Sigmoid colon (tissue), 7 donors: ENCODE data around the gene PHACTR3. TPM values are rescaled to one million over a fixed set of nuclear protein-coding genes. Genes with fewer than 3 reads are reported as not detected.

Experiments used
- DNase-seq: peaks from one replicate; pipeline ENCODE4 v3.0.0-alpha.2; 2019
- H3K27ac ChIP-seq, 4 donors: fragments of 200-600 bp; sonication (generic); one replicate each; pipeline ENCODE4 v1.5.1; 2016 to 2019; ENCODE audit warnings: mild to moderate bottlenecking in 1 of 4
- H3K27me3 ChIP-seq, 3 donors: fragments of 200-600 bp; sonication (generic); one replicate each; pipeline ENCODE4 v1.5.1; 2019; ENCODE audit warnings: mild to moderate bottlenecking in 1 of 3
- H3K36me3 ChIP-seq, 4 donors: fragments of 200-600 bp; sonication (generic); one replicate each; pipeline ENCODE4 v1.5.1; 2016 to 2019
- H3K4me1 ChIP-seq, 4 donors: fragments of 200-600 bp; sonication (generic); one replicate each; pipeline ENCODE4 v1.5.1; 2017 to 2019
- H3K4me3 ChIP-seq, 4 donors: fragments of 200-600 bp; sonication (generic); one replicate each; pipeline ENCODE4 v1.5.1; 2017 to 2019; ENCODE audit warnings: mild to moderate bottlenecking in 2 of 4, moderate library complexity in 1 of 4
- H3K9me3 ChIP-seq, 4 donors: fragments of 200-600 bp in 3 of 4; sonication (generic) in 3 of 4; one replicate each; pipeline versions ENCODE4 v1.5.1 to v1.6.1; 2013 to 2019
- CTCF ChIP-seq, 4 experiments: fragments of 450-650 bp in 3 of 4; fragments of 200-600 bp in 1 of 4; IDR thresholded peaks; one replicate each; pipeline ENCODE4 v1.5.1; 2016 to 2019; ENCODE audit warnings: antibody characterized with exemption in 4 of 4, mild to moderate bottlenecking in 3 of 4, moderate library complexity in 2 of 4
- EP300 ChIP-seq, 4 donors: sonication (generic); formaldehyde crosslinking; IDR thresholded peaks; one replicate each; pipeline ENCODE4 v1.6.1; 2017; ENCODE audit warnings: antibody characterized with exemption in 4 of 4
- POLR2A ChIP-seq, 2 donors: fragments of 450-650 bp; IDR thresholded peaks; one replicate each; pipeline ENCODE4 v1.6.1; 2016; ENCODE audit warnings: antibody characterized with exemption in 2 of 2, mild to moderate bottlenecking in 2 of 2, moderate library complexity in 2 of 2
- POLR2AphosphoS5 ChIP-seq, 4 donors: sonication (generic); formaldehyde crosslinking; IDR thresholded peaks; one replicate each; pipeline ENCODE4 v1.6.1; 2017; ENCODE audit warnings: antibody characterized with exemption in 4 of 4
- WGBS, 2 donors: extraction: QIAGEN DNeasy Blood & Tissue Kit; methylation state at CpG; one replicate each; pipeline ENCODE4 v1.1.7; 2013; 5-methylcytosine and 5-hydroxymethylcytosine counted together
- intact Hi-C: fragments of 100-400 bp; cut with DNase I; formaldehyde crosslinking; loops from one replicate; pipeline ENCODE4 v1.15.1; 2023
- polyA plus RNA-seq, 3 donors: library from polyadenylated mRNA; stranded (reverse); fragments of 200-250 nt; gene quantifications; one replicate each; pipeline ENCODE4 v1.2.3, GENCODE V29; 2013
- total RNA-seq, 4 donors: library from RNA; depleted of rRNA; stranded (reverse); fragments of >200 nt; gene quantifications; one replicate each; pipeline ENCODE4 v1.1.0, GENCODE V29; 2016
- donor health status: healthy with polysubstance abuse.
- donor health status: Bipolar disorder and iron deficiency.
- donor health status: healthy.

The PHACTR3 gene
- total and polyA plus RNA-seq, 7 donors: under 0.01 to 1.5 (median 0.81) TPM

GRCh38 chr20:59756241-59756640 is 151.9 kb downstream of the PHACTR3 start:
- Histone ChIP-seq H3K27me3 (peaks cover 0 to 19% (median 17%) of the 10 kb centered on the region in 3 donors), H3K9me3 (no peaks in the 10 kb centered on the region), H3K36me3 (no peaks in the 10 kb centered on the region), H3K4me1 (peaks cover 0 to 20% (median 6%) of the 10 kb centered on the region in 4 donors), H3K27ac (no peak overlapping the region), H3K4me3 (no peak overlapping the region)
- intact Hi-C loops: no loop called here
- DNase-seq: no peak
- TF ChIP-seq EP300 (IDR thresholded peaks at IDR 0.05): no peak
- WGBS, 2 donors: 78 to 79% methylated on average over 18 of the region's 18 CpGs

- Histone ChIP-seq H3K27ac (no peak overlapping the region), H3K36me3 (no peaks in the 10 kb centered on the region), H3K9me3 (no peaks in the 10 kb centered on the region), H3K4me3 (no peak overlapping the region), H3K27me3 (no peaks in the 10 kb centered on the region), H3K4me1 (no peaks in the 10 kb centered on the region)
- 74 to 86% methylated on average over 2 of the region's 2 CpGs for WGBS, 2 donors
- TF ChIP-seq EP300 (IDR thresholded peaks at IDR 0.05): no peak
- TF ChIP-seq POLR2A (IDR thresholded peaks at IDR 0.05): no peak
- no peak for TF ChIP-seq POLR2AphosphoS5 (IDR thresholded peaks at IDR 0.05)
- no peak for TF ChIP-seq CTCF (IDR thresholded peaks at IDR 0.05)
- no peak for DNase-seq
- intact Hi-C loops: no loop called here
Measured at GRCh38 chr20:59764037-59764436, 159.7 kb downstream of the PHACTR3 start.

- no peak for TF ChIP-seq EP300 (IDR thresholded peaks at IDR 0.05)
- no peak for TF ChIP-seq POLR2A (IDR thresholded peaks at IDR 0.05)
- TF ChIP-seq POLR2AphosphoS5 (IDR thresholded peaks at IDR 0.05): no peak
- TF ChIP-seq CTCF (IDR thresholded peaks at IDR 0.05): no peak
- H3K4me3 ChIP-seq: no peak overlapping the region
- no peaks in the 10 kb centered on the region for H3K9me3 ChIP-seq
- no peak for DNase-seq
- no peaks in the 10 kb centered on the region for H3K36me3 ChIP-seq
- H3K27me3 ChIP-seq: no peaks in the 10 kb centered on the region
- no peaks in the 10 kb centered on the region for H3K4me1 ChIP-seq
- intact Hi-C loops: no loop called here
- 62 to 84% methylated on average over 4 of the region's 4 CpGs for WGBS, 2 donors
- H3K27ac ChIP-seq: no peak overlapping the region
Measured at GRCh38 chr20:59765599-59766177, 161.3 kb downstream of the PHACTR3 start.

- no peak for DNase-seq
- no peaks in the 10 kb centered on the region for H3K36me3 ChIP-seq
- H3K27ac ChIP-seq: no peak overlapping the region
- no peaks in the 10 kb centered on the region for H3K9me3 ChIP-seq
- intact Hi-C loops: no loop called here
- peaks cover 0 to 13% (median 10%) of the 10 kb centered on the region in 4 donors for H3K4me1 ChIP-seq
- H3K27me3 ChIP-seq: no peaks in the 10 kb centered on the region
- H3K4me3 ChIP-seq: no peak overlapping the region
- no peak for TF ChIP-seq POLR2A (IDR thresholded peaks at IDR 0.05)
- no peak for TF ChIP-seq POLR2AphosphoS5 (IDR thresholded peaks at IDR 0.05)
- TF ChIP-seq CTCF (IDR thresholded peaks at IDR 0.05): no peak
Measured at GRCh38 chr20:59767656-59768055, 163.3 kb downstream of the PHACTR3 start.

GRCh38 chr20:59770270-59770669 is 165.9 kb downstream of the PHACTR3 start:
- Histone ChIP-seq H3K27me3 (no peaks in the 10 kb centered on the region), H3K9me3 (no peaks in the 10 kb centered on the region), H3K4me1 (peaks cover 0 to 13% (median 10%) of the 10 kb centered on the region in 4 donors), H3K27ac (no peak overlapping the region), H3K4me3 (no peak overlapping the region), H3K36me3 (no peaks in the 10 kb centered on the region)
- DNase-seq: peak; percentile 20
- 46 to 54% methylated on average over 3 of the region's 3 CpGs for WGBS, 2 donors
- TF ChIP-seq POLR2AphosphoS5 (IDR thresholded peaks at IDR 0.05) (no peak), CTCF (IDR thresholded peaks at IDR 0.05) (no peak), POLR2A (IDR thresholded peaks at IDR 0.05) (no peak), EP300 (IDR thresholded peaks at IDR 0.05) (no peak)
- intact Hi-C loops: no loop called here
